Iris pigment epithelial cell (primary cell): ENCODE data around the gene SCFD2.
"Not testable (repeated sequence)": the region's sequence is repeated elsewhere in the genome, so short reads cannot be mapped to it uniquely, and the experiment has no call there.

Experiments used
- DNase-seq: peaks from one replicate; pipeline ENCODE4 v3.0.0-alpha.2; 2011; ENCODE audit warnings: low read depth

Gene SCFD2

GRCh38 chr4:53189011-53189410, 176.8 kb downstream of the SCFD2 start:
- DNase-seq, result peak; percentile 79

GRCh38 chr4:53186714-53187358, 179.0 kb downstream of the SCFD2 start:
- no peak for DNase-seq

- DNase-seq, result peak; percentile 75
These were observed 179.8 kb downstream of the SCFD2 start for GRCh38 chr4:53185869-53186585.

GRCh38 chr4:53183754-53184153, 182.1 kb downstream of the SCFD2 start:
- DNase-seq, result peak; percentile 62

- DNase-seq, result not testable (repeated sequence)
These were observed 188.1 kb downstream of the SCFD2 start for GRCh38 chr4:53177751-53178150.

GRCh38 chr4:53175640-53176039, 190.2 kb downstream of the SCFD2 start:
- DNase-seq, result no peak

GRCh38 chr4:53174823-53175222, 191.0 kb downstream of the SCFD2 start:
- DNase-seq, result no peak

- DNase-seq, result no peak
These were observed 192.3 kb downstream of the SCFD2 start for GRCh38 chr4:53173576-53173975.

- DNase-seq, result no peak
These were observed 194.1 kb downstream of the SCFD2 start for GRCh38 chr4:53171797-53172196.

GRCh38 chr4:53169695-53170617, 195.9 kb downstream of the SCFD2 start:
- no peak for DNase-seq

GRCh38 chr4:53168228-53168627, 197.6 kb downstream of the SCFD2 start:
- no peak for DNase-seq

- no peak for DNase-seq
These were observed 202.9 kb downstream of the SCFD2 start for GRCh38 chr4:53162969-53163368.

- DNase-seq, result peak; percentile 9
These were observed 204.0 kb downstream of the SCFD2 start for GRCh38 chr4:53161787-53162433.

GRCh38 chr4:53161051-53161786, 204.6 kb downstream of the SCFD2 start:
- DNase-seq, result no peak

- no peak for DNase-seq
These were observed 209.0 kb downstream of the SCFD2 start for GRCh38 chr4:53156896-53157295.

GRCh38 chr4:53152467-53152866, 213.4 kb downstream of the SCFD2 start:
- DNase-seq, result no peak

- no peak for DNase-seq
These were observed 214.4 kb downstream of the SCFD2 start for GRCh38 chr4:53151489-53151788.

- DNase-seq, result peak; percentile 14
These were observed 215.0 kb downstream of the SCFD2 start for GRCh38 chr4:53150631-53151488.

- no peak for DNase-seq
These were observed 218.2 kb downstream of the SCFD2 start for GRCh38 chr4:53147711-53148110.

- no peak for DNase-seq
These were observed 218.7 kb downstream of the SCFD2 start for GRCh38 chr4:53147197-53147596.

GRCh38 chr4:53141308-53141707, 224.6 kb downstream of the SCFD2 start:
- no peak for DNase-seq
